Measurements from ENCODE around the gene FOXL2NB.

DNA sequence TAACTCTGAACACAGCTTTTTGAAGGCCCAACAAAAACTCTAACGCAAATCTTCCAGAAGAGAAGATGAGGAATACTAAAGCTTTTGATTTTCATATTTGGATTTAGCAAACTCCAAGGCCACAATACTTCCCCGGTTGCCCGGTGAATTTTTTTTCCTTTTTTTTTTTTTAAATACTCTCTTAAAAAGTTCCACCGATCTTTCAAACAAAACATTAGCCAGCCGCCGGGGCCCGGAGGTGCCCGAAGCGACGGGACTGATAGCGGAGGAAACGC lies 2.4 kb upstream of the FOXL2NB start:
- TF ChIP-seq, protein P1, sequence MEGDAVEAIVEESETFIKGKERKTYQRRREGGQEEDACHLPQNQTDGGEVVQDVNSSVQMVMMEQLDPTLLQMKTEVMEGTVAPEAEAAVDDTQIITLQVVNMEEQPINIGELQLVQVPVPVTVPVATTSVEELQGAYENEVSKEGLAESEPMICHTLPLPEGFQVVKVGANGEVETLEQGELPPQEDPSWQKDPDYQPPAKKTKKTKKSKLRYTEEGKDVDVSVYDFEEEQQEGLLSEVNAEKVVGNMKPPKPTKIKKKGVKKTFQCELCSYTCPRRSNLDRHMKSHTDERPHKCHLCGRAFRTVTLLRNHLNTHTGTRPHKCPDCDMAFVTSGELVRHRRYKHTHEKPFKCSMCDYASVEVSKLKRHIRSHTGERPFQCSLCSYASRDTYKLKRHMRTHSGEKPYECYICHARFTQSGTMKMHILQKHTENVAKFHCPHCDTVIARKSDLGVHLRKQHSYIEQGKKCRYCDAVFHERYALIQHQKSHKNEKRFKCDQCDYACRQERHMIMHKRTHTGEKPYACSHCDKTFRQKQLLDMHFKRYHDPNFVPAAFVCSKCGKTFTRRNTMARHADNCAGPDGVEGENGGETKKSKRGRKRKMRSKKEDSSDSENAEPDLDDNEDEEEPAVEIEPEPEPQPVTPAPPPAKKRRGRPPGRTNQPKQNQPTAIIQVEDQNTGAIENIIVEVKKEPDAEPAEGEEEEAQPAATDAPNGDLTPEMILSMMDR (IDR thresholded peaks at IDR 0.05; ENCODE audit: low read depth, low read length), result no peak
- no peak for TF ChIP-seq POLR2A (IDR thresholded peaks at IDR 0.05; ENCODE audit: extremely low read depth, insufficient read length)
- no peak for TF ChIP-seq MYC (IDR thresholded peaks at IDR 0.05; ENCODE audit: low read depth, low read length)

Data from NB4 (cell line).